H9 (cell line): ENCODE results near the gene GLCE. TPM values are rescaled to one million over a fixed set of nuclear protein-coding genes. Genes with fewer than 3 reads are reported as not detected.

Experiments
- DNase-seq: peaks from one replicate; pipeline ENCODE4 v3.0.0-alpha.2; 2017
- H2AFZ ChIP-seq: one replicate; pipeline ENCODE4 v1.6.1; 2013; ENCODE audit warnings: mild to moderate bottlenecking, low read length, control low read depth, moderate library complexity
- H2AK5ac ChIP-seq: 2 replicates; pipeline ENCODE4 v1.6.1; 2013; ENCODE audit warnings: low read length, control low read depth, mixed read lengths; ENCODE audit not compliant: insufficient read length
- H2BK120ac ChIP-seq: one replicate; pipeline ENCODE4 v1.6.1; 2013; ENCODE audit warnings: low read depth, mild to moderate bottlenecking, low read length, control low read depth, inconsistent platforms; ENCODE audit not compliant: poor library complexity, severe bottlenecking
- H2BK12ac ChIP-seq: 2 replicates; pipeline ENCODE4 v1.6.1; 2013; ENCODE audit warnings: low read length, control low read depth, mixed read lengths, low read depth; ENCODE audit not compliant: insufficient read length
- H2BK15ac ChIP-seq: 2 replicates; pipeline ENCODE4 v1.6.1; 2013; ENCODE audit warnings: low read depth, low read length, control low read depth
- H2BK20ac ChIP-seq: one replicate; pipeline ENCODE4 v1.6.1; 2013; ENCODE audit warnings: low read depth, mild to moderate bottlenecking, low read length, control low read depth, inconsistent platforms; ENCODE audit not compliant: poor library complexity, severe bottlenecking
- H2BK5ac ChIP-seq: 2 replicates; pipeline ENCODE4 v1.6.1; 2013; ENCODE audit warnings: low read length, control low read depth, mixed read lengths; ENCODE audit not compliant: insufficient read length
- H3K14ac ChIP-seq: 2 replicates; pipeline ENCODE4 v1.6.1; 2013; ENCODE audit warnings: low read length, control low read depth; ENCODE audit not compliant: insufficient read depth
- H3K18ac ChIP-seq: 2 replicates; pipeline ENCODE4 v1.6.1; 2013; ENCODE audit warnings: low read depth, mild to moderate bottlenecking, mixed read lengths, low read length, control low read depth; ENCODE audit not compliant: insufficient read length
- H3K23ac ChIP-seq: 2 replicates; pipeline ENCODE4 v1.6.1; 2013; ENCODE audit warnings: low read length, control low read depth, mixed read lengths, low read depth; ENCODE audit not compliant: insufficient read length
- H3K23me2 ChIP-seq: 2 replicates; pipeline ENCODE4 v1.6.1; 2013; ENCODE audit warnings: low read depth, mild to moderate bottlenecking, mixed read lengths, low read length, control low read depth; ENCODE audit not compliant: insufficient read length, poor library complexity, severe bottlenecking
- H3K27ac ChIP-seq: 2 replicates; pipeline ENCODE4 v1.5.1; 2013; ENCODE audit warnings: low read length, control low read depth, mixed read lengths, low read depth; ENCODE audit not compliant: insufficient read length
- H3K27me3 ChIP-seq: 2 replicates; pipeline ENCODE4 v1.6.1; 2013; ENCODE audit warnings: low read length, control low read depth, inconsistent platforms; ENCODE audit not compliant: insufficient read depth
- H3K4ac ChIP-seq: 2 replicates; pipeline ENCODE4 v1.6.1; 2013; ENCODE audit warnings: low read depth, mild to moderate bottlenecking, control low read depth, inconsistent platforms, low read length, moderate library complexity
- H3K4me1 ChIP-seq: 2 replicates; pipeline ENCODE4 v1.6.1; 2013; ENCODE audit warnings: low read length, control low read depth, inconsistent platforms; ENCODE audit not compliant: insufficient read depth
- H3K4me2 ChIP-seq: 2 replicates; pipeline ENCODE4 v1.6.1; 2013; ENCODE audit warnings: low read length, control low read depth, mixed read lengths; ENCODE audit not compliant: insufficient read length, insufficient read depth
- H3K56ac ChIP-seq: 2 replicates; pipeline ENCODE4 v1.6.1; 2013; ENCODE audit warnings: low read depth, mild to moderate bottlenecking, mixed read lengths, low read length, control low read depth; ENCODE audit not compliant: insufficient read length
- H3K79me1 ChIP-seq: 2 replicates; pipeline ENCODE4 v1.6.1; 2013; ENCODE audit warnings: low read depth, mild to moderate bottlenecking, moderate library complexity, low read length, control low read depth, inconsistent platforms; ENCODE audit not compliant: insufficient read depth, poor library complexity, severe bottlenecking
- H3K79me2 ChIP-seq: 2 replicates; pipeline ENCODE4 v1.6.1; 2013; ENCODE audit warnings: low read length, control low read depth, inconsistent platforms; ENCODE audit not compliant: insufficient read depth
- H3K9ac ChIP-seq: 2 replicates; pipeline ENCODE4 v1.6.1; 2013; ENCODE audit warnings: low read length, control low read depth, mixed read lengths; ENCODE audit not compliant: insufficient read length; ENCODE audit errors: extremely low read depth
- H3K9me3 ChIP-seq: one replicate; pipeline ENCODE4 v1.6.1; 2013; ENCODE audit warnings: low read depth, low read length, inconsistent platforms; ENCODE audit not compliant: control insufficient read depth
- H3T11ph ChIP-seq: one replicate; pipeline ENCODE4 v1.6.1; 2013; ENCODE audit warnings: mild to moderate bottlenecking, low read length, control low read depth, inconsistent platforms
- H4K20me1 ChIP-seq: one replicate; pipeline ENCODE4 v1.6.1; 2013; ENCODE audit not compliant: control insufficient read depth, insufficient read length, insufficient read depth
- H4K5ac ChIP-seq: 2 replicates; pipeline ENCODE4 v1.6.1; 2013; ENCODE audit warnings: low read depth, mild to moderate bottlenecking, mixed read lengths, low read length, control low read depth; ENCODE audit not compliant: insufficient read length
- H4K8ac ChIP-seq: replicated peaks from 2 replicates; pipeline ENCODE4 v1.6.1; 2013; ENCODE audit warnings: low read length, control low read depth, mixed read lengths, low read depth; ENCODE audit not compliant: insufficient read length
- H4K91ac ChIP-seq: 2 replicates; pipeline ENCODE4 v1.6.1; 2013; ENCODE audit warnings: low read depth, mild to moderate bottlenecking, moderate library complexity, mixed read lengths, low read length, control low read depth; ENCODE audit not compliant: insufficient read length
- H3K27ac Mint-ChIP-seq, 3 experiments: 2 replicates in 2 of 3; 3 replicates in 1 of 3; pipeline ENCODE4 v1.8.0; 2020 to 2021; ENCODE audit warnings: mixed read lengths in 3 of 3, mild to moderate bottlenecking in 1 of 3, moderate library complexity in 1 of 3
- H3K27me3 Mint-ChIP-seq: 2 replicates; pipeline ENCODE4 v1.8.0; 2021; ENCODE audit warnings: low read depth, mild to moderate bottlenecking, moderate library complexity, mixed read lengths
- H3K36me3 Mint-ChIP-seq, 3 experiments: 2 replicates in 2 of 3; 3 replicates in 1 of 3; pipeline ENCODE4 v1.8.0; 2020 to 2021; ENCODE audit warnings: low read depth in 3 of 3, mixed read lengths in 3 of 3; ENCODE audit not compliant: insufficient read depth in 1 of 3
- H3K4me1 Mint-ChIP-seq, 2 experiments: 2 replicates each; pipeline ENCODE4 v1.8.0; 2020; ENCODE audit warnings: mixed read lengths in 2 of 2
- H3K4me3 Mint-ChIP-seq, 2 experiments: 2 replicates in 1 of 2; 3 replicates in 1 of 2; pipeline ENCODE4 v1.8.0; 2020 to 2021; ENCODE audit warnings: mild to moderate bottlenecking in 2 of 2, mixed read lengths in 2 of 2, moderate library complexity in 1 of 2
- H3K9me3 Mint-ChIP-seq, 2 experiments: 2 replicates in 1 of 2; 3 replicates in 1 of 2; pipeline ENCODE4 v1.8.0; 2020; ENCODE audit warnings: mild to moderate bottlenecking in 2 of 2, mixed read lengths in 2 of 2, moderate library complexity in 1 of 2
- CTCF ChIP-seq: fragments of 200-600 bp; sonication (generic); conservative IDR thresholded peaks from 3 replicates; pipeline ENCODE4 v1.8.0; 2021; ENCODE audit warnings: antibody characterized with exemption, mild to moderate bottlenecking
- WGBS: extraction: QIAGEN DNeasy Blood & Tissue Kit; methylation state at CpG from one replicate; pipeline ENCODE4 v1.1.7; 2013; ENCODE audit warnings: missing lambda C conversion rate, low lambda C conversion rate, mixed read lengths; ENCODE audit not compliant: insufficient read length; ENCODE audit errors: extremely low coverage; 5-methylcytosine and 5-hydroxymethylcytosine counted together
- total RNA-seq: library from RNA; stranded (reverse); gene quantifications from 2 replicates; pipeline ENCODE4 v1.2.1, GENCODE V29; 2021

Gene GLCE
- total RNA-seq, 1 experiment from 2014 or later: 12.2 TPM

GRCh38 chr15:69236505-69236904, 76.1 kb downstream of the GLCE start:
- no peak overlapping the region for H4K91ac ChIP-seq
- no peak overlapping the region for H4K5ac ChIP-seq
- no peak overlapping the region for H2BK5ac ChIP-seq
- no peaks in the 10 kb centered on the region for H3K9me3 ChIP-seq
- no peak overlapping the region for H3T11ph ChIP-seq
- no peak overlapping the region for H3K4me2 ChIP-seq
- no peak overlapping the region for H3K56ac ChIP-seq
- no peaks in the 10 kb centered on the region for H4K20me1 ChIP-seq
- Mint-ChIP-seq H3K36me3 (peaks cover 3 to 8% (median 4%) of the 10 kb centered on the region in 3 experiments; a peak in 5 of 7 replicates), H3K4me3 (no peak overlapping the region), H3K27me3 (no peaks in the 10 kb centered on the region), H3K4me1 (no peaks in the 10 kb centered on the region), H3K9me3 (no peaks in the 10 kb centered on the region), H3K27ac (no peak overlapping the region)
- no peak overlapping the region for H2BK15ac ChIP-seq
- no peak overlapping the region for H3K9ac ChIP-seq
- H3K18ac ChIP-seq: no peak overlapping the region
- H3K27me3 ChIP-seq: no peaks in the 10 kb centered on the region
- H2AFZ ChIP-seq: no peak overlapping the region
- H3K79me2 ChIP-seq: no peaks in the 10 kb centered on the region
- H2AK5ac ChIP-seq: no peak overlapping the region
- H2BK12ac ChIP-seq: no peak overlapping the region
- no peak overlapping the region for H3K27ac ChIP-seq
- no peak overlapping the region for H3K23ac ChIP-seq
- no peak overlapping the region for H3K14ac ChIP-seq
- H2BK20ac ChIP-seq: no peak overlapping the region
- no peak for TF ChIP-seq CTCF
- no peak overlapping the region for H2BK120ac ChIP-seq
- no peaks in the 10 kb centered on the region for H3K23me2 ChIP-seq
- H4K8ac ChIP-seq: no peak overlapping the region
- no peaks in the 10 kb centered on the region for H3K4me1 ChIP-seq
- no peak for DNase-seq
- no CpG with 5 or more reads among the region's 4 CpGs for WGBS
- H3K4ac ChIP-seq: no peak overlapping the region
- H3K79me1 ChIP-seq: no peaks in the 10 kb centered on the region
